ENCODE data around the gene MUC2.

Gene MUC2

GRCh38 chr11:1074244-1075221 lies at the start of gene MUC2:
TSS of gene MUC2 (plus strand) at chr11:1074874.
- Histone ChIP-seq H3K4me1 (ENCODE audit: control insufficient read depth, insufficient read depth, low read length) (peaks cover 7% of the 10 kb centered on the region; the same call in 1 of the 2 replicates), H3K9me3 (ENCODE audit: control insufficient read depth, insufficient read depth, low read depth, low read length) (no peaks in the 10 kb centered on the region), H3K36me3 (ENCODE audit: control insufficient read depth, insufficient read depth, low read length) (no peaks in the 10 kb centered on the region), H3K27me3 (ENCODE audit: control insufficient read depth, insufficient read depth, low read length) (no peaks in the 10 kb centered on the region; the same call in 1 of the 2 replicates), H3K4me3 (ENCODE audit: low read depth, low read length) (no peak within 1 kb of the TSS), H3K9ac (ENCODE audit: low read length) (no peak within 1 kb of the TSS), H3K27ac (ENCODE audit: low read depth, low read length) (0 out of 2 replicates have a peak within 1 kb of the TSS, but pooled peaks have one; percentile 8)

- no peak overlapping the region for H3K27ac ChIP-seq (ENCODE audit: low read depth, low read length)
- no peaks in the 10 kb centered on the region for H3K9me3 ChIP-seq (ENCODE audit: control insufficient read depth, insufficient read depth, low read depth, low read length)
- no peaks in the 10 kb centered on the region for H3K27me3 ChIP-seq (ENCODE audit: control insufficient read depth, insufficient read depth, low read length)
- H3K36me3 ChIP-seq (ENCODE audit: control insufficient read depth, insufficient read depth, low read length) = no peaks in the 10 kb centered on the region
- H3K9ac ChIP-seq (ENCODE audit: low read length) = no peak overlapping the region
- H3K4me1 ChIP-seq (ENCODE audit: control insufficient read depth, insufficient read depth, low read length) = no peaks in the 10 kb centered on the region
- no peak overlapping the region for H3K4me3 ChIP-seq (ENCODE audit: low read depth, low read length)
Observed at GRCh38 chr11:1025410-1026162, 49.1 kb upstream of the MUC2 start.

GRCh38 chr11:1026163-1026450 lies 48.6 kb upstream of the MUC2 start:
- 0 out of 2 replicates have a peak overlapping the region, but pooled peaks have one; percentile 24 for H3K27ac ChIP-seq (ENCODE audit: low read depth, low read length)
- no peaks in the 10 kb centered on the region for H3K9me3 ChIP-seq (ENCODE audit: control insufficient read depth, insufficient read depth, low read depth, low read length)
- H3K9ac ChIP-seq (ENCODE audit: low read length) = no peak overlapping the region
- H3K36me3 ChIP-seq (ENCODE audit: control insufficient read depth, insufficient read depth, low read length) = no peaks in the 10 kb centered on the region
- H3K4me3 ChIP-seq (ENCODE audit: low read depth, low read length) = no peak overlapping the region
- no peaks in the 10 kb centered on the region for H3K27me3 ChIP-seq (ENCODE audit: control insufficient read depth, insufficient read depth, low read length)
- H3K4me1 ChIP-seq (ENCODE audit: control insufficient read depth, insufficient read depth, low read length) = no peaks in the 10 kb centered on the region

GRCh38 chr11:1026641-1027482 lies 47.8 kb upstream of the MUC2 start:
- Histone ChIP-seq H3K4me3 (ENCODE audit: low read depth, low read length) (no peak overlapping the region), H3K9ac (ENCODE audit: low read length) (no peak overlapping the region), H3K36me3 (ENCODE audit: control insufficient read depth, insufficient read depth, low read length) (no peaks in the 10 kb centered on the region), H3K27ac (ENCODE audit: low read depth, low read length) (0 out of 2 replicates have a peak overlapping the region, but pooled peaks have one; percentile 24), H3K27me3 (ENCODE audit: control insufficient read depth, insufficient read depth, low read length) (no peaks in the 10 kb centered on the region), H3K9me3 (ENCODE audit: control insufficient read depth, insufficient read depth, low read depth, low read length) (no peaks in the 10 kb centered on the region), H3K4me1 (ENCODE audit: control insufficient read depth, insufficient read depth, low read length) (no peaks in the 10 kb centered on the region)

- H3K4me3 ChIP-seq (ENCODE audit: low read depth, low read length) = no peak overlapping the region
- H3K27me3 ChIP-seq (ENCODE audit: control insufficient read depth, insufficient read depth, low read length) = no peaks in the 10 kb centered on the region
- H3K27ac ChIP-seq (ENCODE audit: low read depth, low read length) = peak overlapping the region; percentile 2; the same call in 1 of the 2 replicates
Observed at GRCh38 chr11:1027483-1028290, 47.0 kb upstream of the MUC2 start.

GRCh38 chr11:1028291-1028540 lies 46.5 kb upstream of the MUC2 start:
- Histone ChIP-seq H3K27ac (ENCODE audit: low read depth, low read length) (no peak overlapping the region), H3K27me3 (ENCODE audit: control insufficient read depth, insufficient read depth, low read length) (no peaks in the 10 kb centered on the region), H3K36me3 (ENCODE audit: control insufficient read depth, insufficient read depth, low read length) (no peaks in the 10 kb centered on the region), H3K4me1 (ENCODE audit: control insufficient read depth, insufficient read depth, low read length) (no peaks in the 10 kb centered on the region), H3K9ac (ENCODE audit: low read length) (no peak overlapping the region), H3K4me3 (ENCODE audit: low read depth, low read length) (no peak overlapping the region), H3K9me3 (ENCODE audit: control insufficient read depth, insufficient read depth, low read depth, low read length) (no peaks in the 10 kb centered on the region)

More at GRCh38 chr11:1027483-1028290, 47.0 kb upstream of the MUC2 start:
- no peaks in the 10 kb centered on the region for H3K36me3 ChIP-seq (ENCODE audit: control insufficient read depth, insufficient read depth, low read length)
- no peaks in the 10 kb centered on the region for H3K9me3 ChIP-seq (ENCODE audit: control insufficient read depth, insufficient read depth, low read depth, low read length)
- no peaks in the 10 kb centered on the region for H3K4me1 ChIP-seq (ENCODE audit: control insufficient read depth, insufficient read depth, low read length)
- no peak overlapping the region for H3K9ac ChIP-seq (ENCODE audit: low read length)

- Histone ChIP-seq H3K4me3 (ENCODE audit: low read depth, low read length) (no peak overlapping the region), H3K27me3 (ENCODE audit: control insufficient read depth, insufficient read depth, low read length) (no peaks in the 10 kb centered on the region), H3K9me3 (ENCODE audit: control insufficient read depth, insufficient read depth, low read depth, low read length) (no peaks in the 10 kb centered on the region), H3K36me3 (ENCODE audit: control insufficient read depth, insufficient read depth, low read length) (no peaks in the 10 kb centered on the region), H3K4me1 (ENCODE audit: control insufficient read depth, insufficient read depth, low read length) (no peaks in the 10 kb centered on the region), H3K9ac (ENCODE audit: low read length) (no peak overlapping the region), H3K27ac (ENCODE audit: low read depth, low read length) (no peak overlapping the region)
Observed at GRCh38 chr11:1028616-1029015, 46.1 kb upstream of the MUC2 start.

GRCh38 chr11:1029051-1029450 lies 45.6 kb upstream of the MUC2 start:
- no peaks in the 10 kb centered on the region for H3K27me3 ChIP-seq (ENCODE audit: control insufficient read depth, insufficient read depth, low read length)
- H3K4me1 ChIP-seq (ENCODE audit: control insufficient read depth, insufficient read depth, low read length) = no peaks in the 10 kb centered on the region
- H3K9me3 ChIP-seq (ENCODE audit: control insufficient read depth, insufficient read depth, low read depth, low read length) = no peaks in the 10 kb centered on the region
- H3K36me3 ChIP-seq (ENCODE audit: control insufficient read depth, insufficient read depth, low read length) = no peaks in the 10 kb centered on the region
- H3K27ac ChIP-seq (ENCODE audit: low read depth, low read length) = no peak overlapping the region
- H3K9ac ChIP-seq (ENCODE audit: low read length) = no peak overlapping the region
- no peak overlapping the region for H3K4me3 ChIP-seq (ENCODE audit: low read depth, low read length)

GRCh38 chr11:1029654-1030053 lies 45.0 kb upstream of the MUC2 start:
- Histone ChIP-seq H3K9ac (ENCODE audit: low read length) (no peak overlapping the region), H3K9me3 (ENCODE audit: control insufficient read depth, insufficient read depth, low read depth, low read length) (no peaks in the 10 kb centered on the region), H3K27me3 (ENCODE audit: control insufficient read depth, insufficient read depth, low read length) (no peaks in the 10 kb centered on the region), H3K27ac (ENCODE audit: low read depth, low read length) (no peak overlapping the region), H3K36me3 (ENCODE audit: control insufficient read depth, insufficient read depth, low read length) (no peaks in the 10 kb centered on the region), H3K4me3 (ENCODE audit: low read depth, low read length) (no peak overlapping the region), H3K4me1 (ENCODE audit: control insufficient read depth, insufficient read depth, low read length) (no peaks in the 10 kb centered on the region)

- no peak overlapping the region for H3K27ac ChIP-seq (ENCODE audit: low read depth, low read length)
- H3K9ac ChIP-seq (ENCODE audit: low read length) = no peak overlapping the region
- no peaks in the 10 kb centered on the region for H3K9me3 ChIP-seq (ENCODE audit: control insufficient read depth, insufficient read depth, low read depth, low read length)
- no peaks in the 10 kb centered on the region for H3K36me3 ChIP-seq (ENCODE audit: control insufficient read depth, insufficient read depth, low read length)
- no peaks in the 10 kb centered on the region for H3K27me3 ChIP-seq (ENCODE audit: control insufficient read depth, insufficient read depth, low read length)
- H3K4me1 ChIP-seq (ENCODE audit: control insufficient read depth, insufficient read depth, low read length) = no peaks in the 10 kb centered on the region
- no peak overlapping the region for H3K4me3 ChIP-seq (ENCODE audit: low read depth, low read length)
Observed at GRCh38 chr11:1030086-1030485, 44.6 kb upstream of the MUC2 start.
